Brain pericyte (primary cell): ENCODE measurements around the gene DLGAP1.
"Not testable (repeated sequence)": the region's sequence is repeated elsewhere in the genome, so short reads cannot be mapped to it uniquely, and the experiment has no call there.

ENCODE experiments used
- DNase-seq: peaks from one replicate; pipeline ENCODE4 v3.0.0-alpha.2; 2012; ENCODE audit warnings: low read depth, low spot score

The DLGAP1 gene

GRCh38 chr18:3480827-3481573 lies 974.1 kb downstream of the DLGAP1 start:
- no peak for DNase-seq

GRCh38 chr18:3479978-3480509 lies 975.1 kb downstream of the DLGAP1 start:
- DNase-seq, result no peak

GRCh38 chr18:3478262-3478978 lies 976.7 kb downstream of the DLGAP1 start:
- no peak for DNase-seq

GRCh38 chr18:3472681-3473544 lies 982.2 kb downstream of the DLGAP1 start:
- DNase-seq, result no peak

- not testable (repeated sequence) for DNase-seq
These were observed 983.0 kb downstream of the DLGAP1 start for GRCh38 chr18:3472121-3472520.

- no peak for DNase-seq
These were observed 983.9 kb downstream of the DLGAP1 start for GRCh38 chr18:3471141-3471648.

- DNase-seq, result no peak
These were observed 986.3 kb downstream of the DLGAP1 start for GRCh38 chr18:3468833-3469232.

- no peak for DNase-seq
These were observed 986.9 kb downstream of the DLGAP1 start for GRCh38 chr18:3468066-3468705.

- no peak for DNase-seq
These were observed 988.2 kb downstream of the DLGAP1 start for GRCh38 chr18:3466872-3467271.

- DNase-seq, result no peak
These were observed 989.1 kb downstream of the DLGAP1 start for GRCh38 chr18:3466045-3466444.

GRCh38 chr18:3463051-3463450 lies 992.1 kb downstream of the DLGAP1 start:
- no peak for DNase-seq

GRCh38 chr18:3461704-3462103 lies 993.4 kb downstream of the DLGAP1 start:
- no peak for DNase-seq

GRCh38 chr18:3460823-3461398 lies 994.2 kb downstream of the DLGAP1 start:
- no peak for DNase-seq

GRCh38 chr18:3458952-3459853 lies 995.9 kb downstream of the DLGAP1 start:
- DNase-seq, result no peak

GRCh38 chr18:3458378-3458777 lies 996.7 kb downstream of the DLGAP1 start:
- no peak for DNase-seq

- DNase-seq, result no peak
These were observed 997.8 kb downstream of the DLGAP1 start for GRCh38 chr18:3457261-3457724.

- DNase-seq, result no peak
These were observed 998.4 kb downstream of the DLGAP1 start for GRCh38 chr18:3456686-3457069.

- no peak for DNase-seq
These were observed 999.0 kb downstream of the DLGAP1 start for GRCh38 chr18:3455907-3456685.

GRCh38 chr18:3455090-3455635 lies 999.9 kb downstream of the DLGAP1 start:
- DNase-seq, result no peak
